Stimulated activated CD4-positive, alpha-beta T cell treated with anti-CD3 and anti-CD28 coated beads, Interleukin-1b, Interleukin-23, amount 100 ng/mL, for 24 hours (primary cell): ENCODE measurements around the gene FAM13B.
A peak's percentile ranks its signal among the peaks of the same experiment; 100 is the strongest.
"Not testable (repeated sequence)": the region's sequence is repeated elsewhere in the genome, so short reads cannot be mapped to it uniquely, and the experiment has no call there.

Source experiments
- DNase-seq, 4 experiments: peaks; one replicate each; pipeline ENCODE4 v3.0.0-alpha.2; 2020; ENCODE audit warnings: low read depth in 4 of 4, low spot score in 1 of 4

The FAM13B gene

DNA sequence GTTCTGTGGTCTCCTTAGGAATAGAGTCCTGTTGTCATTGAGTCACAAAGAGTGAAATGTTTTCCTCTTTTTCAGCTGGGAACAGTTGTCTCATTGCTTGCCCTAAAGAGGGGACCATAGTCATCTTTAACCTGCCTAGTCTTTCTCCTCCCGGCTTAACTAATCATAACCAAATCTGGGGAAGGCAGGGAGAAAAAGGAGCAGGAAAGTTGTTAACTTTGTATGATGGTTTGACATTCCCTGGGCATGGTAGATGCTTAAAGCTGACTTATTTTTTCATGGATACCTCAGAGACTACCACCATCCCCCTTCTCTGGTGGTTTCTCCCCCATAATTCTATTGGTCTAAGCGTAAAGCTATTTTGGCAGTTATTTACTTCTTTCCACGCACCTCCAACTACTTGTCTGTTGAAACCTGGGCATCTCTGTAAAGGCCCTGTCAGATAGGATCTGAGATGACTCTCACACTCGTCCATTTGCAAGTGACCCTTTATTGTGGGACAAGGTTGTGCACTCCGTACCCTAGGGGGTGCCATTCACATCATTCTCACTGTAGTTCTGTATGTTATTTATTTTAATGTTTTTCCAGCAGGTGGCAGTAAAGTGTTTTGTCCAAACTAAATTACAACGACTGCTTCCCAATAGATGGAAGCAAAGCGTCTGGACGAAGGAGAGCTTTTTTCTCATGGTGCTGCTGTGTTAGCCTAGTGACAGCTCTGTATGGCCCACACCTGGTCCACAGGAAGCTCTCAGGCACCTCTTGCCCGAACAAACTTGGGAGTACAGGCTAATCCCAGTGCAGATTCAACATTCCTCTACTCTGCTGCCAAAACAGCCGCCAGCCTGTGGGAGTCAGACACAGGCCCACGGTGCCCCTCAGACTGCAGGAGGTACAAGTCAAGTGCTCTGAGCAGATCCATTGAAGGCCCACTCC, 3.0 kb upstream of the FAM13B start:
- peak in 2 of 4 experiments; percentile 28 to 38 for DNase-seq

DNA sequence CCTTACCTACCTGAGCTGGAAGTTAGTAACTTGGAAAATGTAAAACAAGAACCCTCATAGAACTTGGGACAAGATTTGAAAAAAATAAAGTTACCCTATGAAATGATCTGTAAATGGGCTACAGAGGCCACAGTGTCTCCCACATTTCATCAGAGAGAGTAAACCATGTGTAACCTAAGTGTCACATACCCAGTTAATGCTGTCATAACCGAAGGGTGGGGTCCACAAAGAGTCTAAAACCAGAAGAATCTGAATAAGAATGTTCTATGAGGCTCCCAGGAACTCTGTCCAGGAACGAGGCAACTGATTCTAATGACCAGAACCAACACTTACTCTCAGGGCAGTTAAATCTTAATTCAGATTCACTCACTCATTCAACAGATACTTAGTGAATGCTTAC, 1.0 kb upstream of the FAM13B start:
- no peak for DNase-seq

- no peak for DNase-seq
Measured at GRCh38 chr5:138033386-138033808, 518 bp upstream of the FAM13B start.

DNA sequence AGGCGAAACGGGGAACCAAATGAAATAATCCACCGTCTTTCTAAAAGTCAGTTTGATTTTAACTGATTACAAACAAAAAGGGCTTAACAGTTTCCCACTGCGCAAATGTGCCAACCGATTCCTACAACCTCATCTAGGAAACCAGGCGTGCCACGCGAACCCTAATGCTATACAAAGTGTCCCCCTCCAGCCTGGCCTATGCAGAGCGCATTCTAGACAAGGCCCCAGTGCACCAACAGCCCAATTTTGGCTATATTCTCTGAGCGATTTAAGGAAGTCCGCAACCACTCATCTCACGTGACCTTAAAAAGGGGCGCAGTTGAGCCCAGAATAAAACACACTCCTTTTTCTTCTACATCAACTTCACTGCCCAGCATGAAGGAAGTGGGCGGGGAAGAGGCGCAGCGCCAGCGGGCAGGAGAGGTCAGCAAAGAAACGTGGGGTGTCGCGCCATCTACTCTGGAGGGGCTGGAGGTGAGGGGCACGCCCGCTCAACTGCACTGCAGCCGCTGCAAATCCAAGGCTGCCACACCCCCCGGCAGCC, 779 bp downstream of the FAM13B start:
- no peak for DNase-seq

- no peak for DNase-seq
Measured at GRCh38 chr5:138029944-138030343, 2.9 kb downstream of the FAM13B start.

- no peak for DNase-seq
Measured at GRCh38 chr5:138029501-138029900, 3.4 kb downstream of the FAM13B start.

DNA sequence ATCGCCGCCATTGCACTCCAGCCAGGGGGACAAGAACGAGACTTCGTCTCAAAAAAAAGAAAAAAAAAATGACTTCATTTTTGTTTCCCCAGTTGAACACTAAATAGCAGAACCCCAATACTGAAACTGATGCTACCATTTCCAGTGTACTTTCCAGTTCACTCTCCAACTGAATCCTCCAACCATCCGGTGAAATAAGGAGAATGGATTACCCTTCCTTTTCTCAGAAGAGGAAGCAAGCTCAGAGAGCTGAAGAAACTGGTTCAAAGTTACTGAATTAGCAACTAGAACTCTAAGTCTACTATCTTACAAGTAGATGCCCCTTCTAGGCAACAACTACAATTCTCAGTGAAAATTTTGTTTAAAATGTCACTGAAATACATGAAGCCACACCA, 3.9 kb downstream of the FAM13B start:
- no peak for DNase-seq

GRCh38 chr5:138028262-138028970, 4.5 kb downstream of the FAM13B start:
- DNase-seq, result not testable (repeated sequence)

DNA sequence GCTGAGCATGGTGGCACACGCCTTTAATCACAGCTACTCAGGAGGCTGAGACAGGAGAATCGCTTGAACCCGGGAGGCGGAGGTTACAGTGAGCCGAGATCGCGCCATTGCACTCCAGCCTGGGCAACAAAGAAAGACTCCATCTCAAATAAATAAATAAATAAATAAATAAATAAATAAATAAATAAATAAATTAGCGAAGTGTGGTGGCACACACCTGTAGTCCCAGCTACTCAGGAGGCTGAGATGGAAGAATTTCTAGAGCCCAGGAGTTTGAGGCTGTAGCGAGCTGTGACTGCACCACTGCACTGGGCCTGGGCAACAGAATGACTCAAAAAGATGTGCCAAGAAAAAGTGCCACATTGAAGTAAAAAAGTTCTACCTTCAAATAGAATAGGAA, 6.1 kb downstream of the FAM13B start:
- DNase-seq, result not testable (repeated sequence)

DNA sequence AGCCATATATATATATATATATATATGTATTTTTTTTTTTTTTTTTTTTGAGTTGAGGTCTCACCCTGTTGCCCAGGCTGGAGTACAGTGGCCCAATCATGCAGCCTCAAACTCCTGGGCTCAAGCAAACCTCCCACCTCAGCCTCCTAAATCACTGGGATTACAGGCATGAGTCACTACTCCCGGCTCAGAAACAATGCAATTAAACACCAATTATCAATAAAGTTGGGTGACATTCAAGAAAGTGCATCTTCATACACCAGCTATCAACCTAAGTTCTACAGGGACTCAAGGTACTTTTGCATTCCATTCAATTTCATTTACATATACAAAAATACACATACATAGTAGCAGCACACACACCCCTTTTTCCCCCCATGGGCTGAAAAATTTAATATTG, 7.6 kb downstream of the FAM13B start:
- DNase-seq, result no peak

GRCh38 chr5:138024117-138024516, 8.8 kb downstream of the FAM13B start:
- no peak for DNase-seq

DNA sequence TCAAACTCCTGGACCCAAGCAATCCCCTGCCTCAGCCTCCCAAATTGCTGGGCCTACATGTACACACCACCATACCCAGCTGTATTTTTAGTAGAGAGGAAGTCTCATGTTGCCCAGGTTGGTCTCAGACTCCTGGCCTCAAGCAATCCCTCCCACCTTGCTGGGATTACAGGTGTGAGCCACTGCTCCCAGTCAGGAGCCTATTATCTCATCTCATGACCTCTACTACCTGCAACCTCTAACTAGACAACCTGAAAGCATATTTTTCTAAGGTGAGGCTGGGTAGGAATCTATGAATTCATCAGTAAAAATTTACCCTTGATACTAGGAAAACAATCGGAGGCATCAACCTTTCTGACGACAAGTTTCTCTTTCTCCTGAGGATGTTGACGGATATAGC, 10.0 kb downstream of the FAM13B start:
- no peak for DNase-seq

DNA sequence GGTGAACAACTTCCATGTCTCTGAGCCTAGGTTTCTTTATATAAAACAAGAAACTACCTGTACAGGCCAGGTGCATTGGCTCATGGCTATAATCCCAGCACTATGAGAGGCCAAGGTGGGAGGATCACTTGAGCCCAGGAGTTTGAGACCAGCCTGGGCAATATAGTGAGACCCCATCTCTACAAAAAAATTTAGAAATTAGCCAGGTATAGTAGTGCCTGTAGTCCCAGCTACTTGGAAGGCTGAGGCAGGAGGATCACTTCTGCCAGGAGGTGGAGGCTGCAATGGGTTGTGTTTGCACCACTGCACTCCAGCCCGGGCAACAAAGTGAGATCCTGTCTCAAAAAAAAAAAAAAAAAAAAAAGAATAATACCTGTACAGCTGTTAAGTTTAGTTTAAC, 11.1 kb downstream of the FAM13B start:
- no peak for DNase-seq

- DNase-seq, result no peak
Measured at GRCh38 chr5:138018849-138019248, 14.0 kb downstream of the FAM13B start.

DNA sequence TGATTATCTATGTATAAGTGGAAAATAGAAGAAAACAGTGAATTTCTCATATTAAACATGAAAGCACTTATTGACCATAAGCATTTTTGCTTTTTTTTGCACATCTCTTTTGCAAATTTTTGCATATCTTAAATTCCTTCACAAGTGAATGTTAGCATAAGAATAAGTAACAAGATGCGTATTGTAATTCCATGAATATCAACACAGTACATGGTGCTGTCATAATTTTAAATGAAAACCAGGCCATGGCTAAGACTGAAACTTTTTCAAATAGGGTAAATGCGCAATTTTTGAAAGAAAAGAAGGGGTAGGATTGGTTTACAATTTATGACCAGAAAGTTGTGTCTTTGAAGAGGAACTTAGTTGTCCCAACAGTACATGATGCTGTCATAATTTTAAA, 17.0 kb downstream of the FAM13B start:
- no peak for DNase-seq

- DNase-seq, result no peak
Measured at GRCh38 chr5:138011991-138012390, 20.9 kb downstream of the FAM13B start.

GRCh38 chr5:138000102-138000723, 32.7 kb downstream of the FAM13B start:
- no peak for DNase-seq

DNA sequence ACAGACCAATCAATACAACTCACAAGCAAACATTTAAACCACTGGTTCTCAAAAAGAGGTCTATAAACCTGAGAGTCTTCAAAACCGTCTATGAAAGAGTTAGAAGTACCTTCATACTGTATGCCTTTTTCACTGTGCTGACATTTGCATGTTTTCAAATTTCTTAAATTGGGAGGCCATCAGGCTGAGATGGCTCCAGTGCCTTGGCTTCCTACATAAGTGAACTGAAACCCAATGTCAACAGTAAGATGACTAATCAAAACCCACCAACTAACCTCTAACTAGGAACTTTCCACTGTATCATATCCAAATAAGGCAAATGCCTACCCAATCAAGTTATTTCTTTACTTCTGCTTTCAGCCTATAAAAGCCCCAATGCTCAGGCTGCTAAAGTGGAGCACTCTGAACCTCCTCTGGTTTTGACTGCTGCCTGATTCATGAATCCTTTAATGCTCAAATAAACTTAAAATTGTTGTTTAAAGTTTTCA, 35.1 kb downstream of the FAM13B start:
- DNase-seq, result no peak

- DNase-seq, result no peak
Measured at GRCh38 chr5:137995749-137996128, 37.1 kb downstream of the FAM13B start.

GRCh38 chr5:137995077-137995748, 37.7 kb downstream of the FAM13B start:
- DNase-seq, result no peak

- no peak for DNase-seq
Measured at GRCh38 chr5:137994556-137994955, 38.3 kb downstream of the FAM13B start.
